SU-DHL-6 (cell line): ENCODE results near the gene PPP1R13B.
A peak's percentile ranks its signal among the peaks of the same experiment; 100 is the strongest.

Experiments
- H2AFZ ChIP-seq: fragments of 200-600 bp; sonication (generic); 2 replicates; pipeline ENCODE4 v1.6.1; 2014; ENCODE audit warnings: low read depth, mild to moderate bottlenecking, moderate library complexity, mixed read lengths, antibody characterized with exemption, low read length; ENCODE audit not compliant: severe bottlenecking
- H3F3A ChIP-seq: fragments of 200-600 bp; shearing (Covaris generic); 2 replicates; pipeline ENCODE4 v1.6.0; 2016; ENCODE audit warnings: antibody characterized with exemption, mild to moderate bottlenecking; ENCODE audit not compliant: insufficient read depth
- H3K27ac ChIP-seq: fragments of 200-600 bp; sonication (generic); 2 replicates; pipeline ENCODE4 v1.5.1; 2016; ENCODE audit warnings: low read depth, mild to moderate bottlenecking, low read length, moderate library complexity, mixed read lengths
- H3K27me3 ChIP-seq: fragments of 200-600 bp; sonication (generic), shearing (Covaris generic); 2 replicates; pipeline ENCODE4 v1.6.0; 2014; ENCODE audit warnings: mild to moderate bottlenecking, low read length
- H3K36me3 ChIP-seq: fragments of 200-600 bp; sonication (generic); 2 replicates; pipeline ENCODE4 v1.6.1; 2014; ENCODE audit warnings: mild to moderate bottlenecking, low read length, mixed read lengths
- H3K4me2 ChIP-seq: fragments of 300-600, 200-600 bp; shearing (Covaris generic), sonication (generic); 2 replicates; pipeline ENCODE4 v1.6.0; 2014; ENCODE audit warnings: low read length, low read depth, mild to moderate bottlenecking; ENCODE audit not compliant: poor library complexity, severe bottlenecking
- H3K4me3 ChIP-seq: fragments of 200-600 bp; sonication (generic); 2 replicates; pipeline ENCODE4 v1.5.1; 2014; ENCODE audit warnings: antibody characterized with exemption, low read length, mild to moderate bottlenecking, mixed read lengths; ENCODE audit not compliant: insufficient read depth, poor library complexity, severe bottlenecking
- H3K79me2 ChIP-seq: fragments of 200-600 bp; sonication (generic); 2 replicates; pipeline ENCODE4 v1.6.1; 2014; ENCODE audit warnings: mild to moderate bottlenecking, low read length, moderate library complexity; ENCODE audit not compliant: insufficient read depth
- H3K9ac ChIP-seq: fragments of 200-600 bp; sonication (generic); 2 replicates; pipeline ENCODE4 v1.7.0; 2014; ENCODE audit warnings: mild to moderate bottlenecking, low read length
- H3K9me2 ChIP-seq: fragments of 200-600 bp; sonication (generic); replicated peaks from 2 replicates; pipeline ENCODE4 v1.6.1; 2014; ENCODE audit warnings: low read length; ENCODE audit not compliant: insufficient read depth
- H3K9me3 ChIP-seq: fragments of 200-600 bp; sonication (generic); 2 replicates; pipeline ENCODE4 v1.6.1; 2014; ENCODE audit warnings: low read length, mixed read lengths; ENCODE audit not compliant: insufficient read depth
- H4K20me1 ChIP-seq: fragments of 200-600 bp; sonication (generic); 2 replicates; pipeline ENCODE4 v1.6.1; 2014; ENCODE audit warnings: low read depth, mild to moderate bottlenecking, antibody characterized with exemption, low read length, moderate library complexity, mixed read lengths
- CTCF ChIP-seq: fragments of 200-600 bp; sonication (generic); IDR thresholded peaks from one replicate; pipeline ENCODE4 v1.5.1; 2017; ENCODE audit warnings: antibody characterized with exemption, mild to moderate bottlenecking, low read length, moderate library complexity; ENCODE audit not compliant: insufficient read depth, poor library complexity, severe bottlenecking
- EZH2phosphoT487 ChIP-seq: fragments of 200-600 bp; sonication (generic), shearing (Covaris generic); conservative IDR thresholded peaks from 2 replicates; pipeline ENCODE4 v1.6.1; 2018; ENCODE audit warnings: mild to moderate bottlenecking, antibody characterized with exemption, low read length, moderate library complexity, mixed read lengths

Gene PPP1R13B

DNA sequence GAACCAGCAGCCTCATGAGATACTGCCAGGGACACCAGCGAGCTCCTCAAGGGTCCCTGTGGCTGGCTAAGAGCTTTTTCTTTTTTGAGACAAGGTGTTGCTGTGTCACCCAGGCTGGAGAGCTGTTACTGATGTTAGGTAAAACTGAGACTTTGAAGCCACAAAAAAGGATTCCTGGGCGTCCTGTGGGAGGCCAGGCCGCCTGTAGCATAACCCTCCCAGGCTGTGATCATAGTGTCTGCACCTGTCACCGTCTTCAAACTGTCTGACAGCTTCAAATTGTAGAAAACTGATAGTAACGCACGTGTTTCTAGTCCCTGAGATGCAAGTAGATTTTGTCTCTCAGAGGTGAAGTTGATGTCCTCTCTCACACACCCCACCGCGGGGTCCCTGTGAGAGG is 127.6 kb downstream of the PPP1R13B start:
- H3K9me3 ChIP-seq: no peaks in the 10 kb centered on the region
- H4K20me1 ChIP-seq: no peaks in the 10 kb centered on the region

DNA sequence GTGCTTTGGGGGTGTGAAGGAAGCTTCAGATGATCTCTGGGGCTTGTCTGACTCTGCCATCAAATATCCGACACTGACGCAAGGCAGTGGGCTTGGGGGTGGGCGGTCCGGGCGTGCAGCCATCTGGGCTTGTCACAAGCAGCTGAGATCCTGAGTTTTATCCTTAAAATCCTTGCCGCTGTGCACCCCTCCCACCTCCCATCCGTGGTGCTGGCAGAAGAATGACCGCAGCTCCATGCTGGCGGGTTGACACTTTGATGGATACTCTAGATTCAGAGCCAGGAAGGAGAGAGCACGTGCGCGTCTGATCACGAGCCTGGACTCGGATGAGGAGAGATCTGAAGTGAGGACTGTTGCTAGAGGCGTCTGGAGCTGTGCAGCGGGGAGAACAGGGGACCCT is 128.8 kb downstream of the PPP1R13B start:
- 0 out of 2 replicates have a peak, but pooled peaks cover 6% of the 10 kb centered on the region for H3F3A ChIP-seq
- no peak overlapping the region for H2AFZ ChIP-seq
- no peaks in the 10 kb centered on the region for H3K36me3 ChIP-seq
- peak overlapping the region; percentile 14 for H3K4me2 ChIP-seq
- no peak overlapping the region for H3K4me3 ChIP-seq
- no peaks in the 10 kb centered on the region for H3K9me3 ChIP-seq
- peaks cover 84% of the 10 kb centered on the region for H3K79me2 ChIP-seq
- H4K20me1 ChIP-seq: no peaks in the 10 kb centered on the region
- H3K27ac ChIP-seq: no peak overlapping the region
- TF ChIP-seq CTCF: no peak
- TF ChIP-seq EZH2phosphoT487: no peak
- no peaks in the 10 kb centered on the region for H3K9me2 ChIP-seq
- H3K27me3 ChIP-seq: no peaks in the 10 kb centered on the region
- no peak overlapping the region for H3K9ac ChIP-seq

More for the DNA sequence above, 127.6 kb downstream of the PPP1R13B start:
- Histone ChIP-seq H3K4me3 (no peak overlapping the region), H3K27me3 (no peaks in the 10 kb centered on the region), H3K9ac (no peak overlapping the region), H3F3A (no peaks in the 10 kb centered on the region), H3K9me2 (no peaks in the 10 kb centered on the region), H3K79me2 (peaks cover 73% of the 10 kb centered on the region), H3K4me2 (no peak overlapping the region), H3K36me3 (no peaks in the 10 kb centered on the region), H3K27ac (peak overlapping the region; percentile 11; the same call in 1 of the 2 replicates), H2AFZ (no peak overlapping the region)
- TF ChIP-seq EZH2phosphoT487 (no peak), CTCF (no peak)

GRCh38 chr14:103716899-103717411 is 130.4 kb downstream of the PPP1R13B start:
- H3K4me2 ChIP-seq: peak overlapping the region; percentile 81
- H3K9ac ChIP-seq: peak overlapping the region; percentile 77
- no peaks in the 10 kb centered on the region for H3K36me3 ChIP-seq
- H4K20me1 ChIP-seq: no peaks in the 10 kb centered on the region
- no peaks in the 10 kb centered on the region for H3K9me3 ChIP-seq
- H3K27me3 ChIP-seq: no peaks in the 10 kb centered on the region
- H3K79me2 ChIP-seq: peaks cover 83% of the 10 kb centered on the region
- no peak overlapping the region for H2AFZ ChIP-seq
- H3K4me3 ChIP-seq: peak overlapping the region; percentile 84
- peak overlapping the region; percentile 4 for H3K27ac ChIP-seq
- TF ChIP-seq EZH2phosphoT487: no peak
- TF ChIP-seq CTCF: no peak
- no peaks in the 10 kb centered on the region for H3K9me2 ChIP-seq
- 0 out of 2 replicates have a peak, but pooled peaks cover 6% of the 10 kb centered on the region for H3F3A ChIP-seq
